Activated naive CD4-positive, alpha-beta T cell treated with anti-CD3 and anti-CD28 coated beads, Interleukin-2, amount 50 U/mL, for 72 hours (primary cell): ENCODE data around the gene MTG1. TPM values are rescaled to one million over a fixed set of nuclear protein-coding genes. Genes with fewer than 3 reads are reported as not detected.
A peak's percentile ranks its signal among the peaks of the same experiment; 100 is the strongest.

Experiments
- ATAC-seq, 2 donors: fragments of 150-1000 bp; cut with Tn5 transposase; 2 replicates each; pipeline ENCODE4 v1.10.0; 2021; ENCODE audit warnings: mild to moderate bottlenecking in 2 of 2, moderate library complexity in 2 of 2
- DNase-seq, 2 donors: peaks; one replicate each; pipeline ENCODE4 v3.0.0; 2021 to 2022; ENCODE audit warnings: low spot score in 2 of 2
- H3K27ac Mint-ChIP-seq, 2 donors: one replicate each; pipeline ENCODE4 v1.8.0; 2022; ENCODE audit warnings: mild to moderate bottlenecking in 2 of 2, mixed read lengths in 2 of 2
- H3K36me3 Mint-ChIP-seq, 2 donors: one replicate each; pipeline ENCODE4 v1.8.0; 2022; ENCODE audit warnings: mixed read lengths in 2 of 2
- H3K9me3 Mint-ChIP-seq, 2 donors: one replicate each; pipeline ENCODE4 v1.8.0; 2022; ENCODE audit warnings: mixed read lengths in 2 of 2
- total RNA-seq, 2 donors: library from RNA; stranded (reverse); gene quantifications; one replicate each; pipeline ENCODE4 v1.2.3, GENCODE V29; 2022

Gene MTG1
- total RNA-seq, 2 donors from 2014 or later = 39.8 to 65.0 TPM

DNA sequence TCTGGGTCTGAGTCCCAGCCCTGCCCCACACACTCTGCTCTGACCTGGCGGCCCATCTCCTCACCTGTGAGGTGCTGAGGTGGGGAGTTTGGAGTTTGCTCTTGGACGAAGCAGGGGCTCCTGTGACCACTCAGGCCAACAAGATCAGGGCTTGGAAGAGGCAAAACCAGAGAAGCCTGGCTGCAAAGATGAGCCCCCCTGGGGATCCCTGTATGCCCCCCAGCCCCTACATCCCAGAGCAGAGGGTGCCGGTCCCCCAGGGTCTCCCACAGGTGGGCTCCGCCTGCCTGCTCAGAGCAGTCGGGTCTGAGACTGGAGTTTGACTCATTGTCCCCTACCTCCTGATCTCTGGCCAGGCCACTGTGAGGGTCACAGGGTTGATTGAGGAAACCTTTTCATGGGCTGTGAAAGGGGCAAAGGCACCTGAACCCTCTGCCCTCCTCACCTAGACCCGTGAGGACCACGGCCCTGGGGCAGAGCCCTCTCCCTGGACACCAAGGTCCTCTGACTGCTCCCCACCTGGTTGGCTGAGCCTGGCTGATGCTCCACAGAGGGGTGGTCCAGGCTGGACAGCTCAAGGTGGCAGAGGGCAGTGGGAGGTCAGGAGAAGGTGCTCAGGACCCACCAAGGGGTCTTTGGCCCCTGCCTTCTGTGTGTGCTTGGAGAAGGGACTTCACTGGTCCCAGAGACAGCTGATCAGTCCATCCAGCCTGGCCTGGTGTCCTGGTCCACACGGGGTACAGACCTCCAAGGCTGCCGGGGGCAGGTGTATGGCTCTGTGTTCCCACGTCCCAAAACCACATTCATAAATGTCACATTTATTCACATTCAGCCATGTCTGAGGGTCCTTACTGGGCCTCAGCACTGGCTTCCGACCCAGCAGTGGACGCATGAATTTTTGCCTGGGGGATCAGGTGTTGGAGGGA, 50.6 kb downstream of the MTG1 start:
- peaks cover 26 to 37% of the 10 kb centered on the region in 2 donors for H3K9me3 Mint-ChIP-seq
- DNase-seq (peak in 1 of 2 donors; percentile 44), ATAC-seq (no peak)
- H3K36me3 Mint-ChIP-seq = peaks cover 30 to 39% of the 10 kb centered on the region in 2 donors
- no peak overlapping the region for H3K27ac Mint-ChIP-seq

GRCh38 chr10:133445268-133445732, 51.3 kb downstream of the MTG1 start:
- peaks cover 30 to 39% of the 10 kb centered on the region in 2 donors for H3K36me3 Mint-ChIP-seq
- ATAC-seq (no peak), DNase-seq (no peak)

GRCh38 chr10:133445751-133446708, 52.1 kb downstream of the MTG1 start:
- ATAC-seq (no peak), DNase-seq (no peak)
- no peak overlapping the region for H3K27ac Mint-ChIP-seq
- H3K36me3 Mint-ChIP-seq = peaks cover 30 to 39% of the 10 kb centered on the region in 2 donors
- peaks cover 26 to 37% of the 10 kb centered on the region in 2 donors for H3K9me3 Mint-ChIP-seq

More at GRCh38 chr10:133445268-133445732, 51.3 kb downstream of the MTG1 start:
- peaks cover 26 to 37% of the 10 kb centered on the region in 2 donors for H3K9me3 Mint-ChIP-seq
- no peak overlapping the region for H3K27ac Mint-ChIP-seq

GRCh38 chr10:133446979-133447378, 53.0 kb downstream of the MTG1 start:
- no peak overlapping the region for H3K27ac Mint-ChIP-seq
- ATAC-seq (no peak), DNase-seq (no peak)
- peaks cover 26 to 37% of the 10 kb centered on the region in 2 donors for H3K9me3 Mint-ChIP-seq
- peaks cover 30 to 39% of the 10 kb centered on the region in 2 donors for H3K36me3 Mint-ChIP-seq

- DNase-seq = no peak
- peaks cover 24 to 39% of the 10 kb centered on the region in 2 donors for H3K36me3 Mint-ChIP-seq
- ATAC-seq = no peak
These were observed 54.2 kb downstream of the MTG1 start for GRCh38 chr10:133448120-133448519.

GRCh38 chr10:133451346-133451745, 57.4 kb downstream of the MTG1 start:
- H3K27ac Mint-ChIP-seq = no peak overlapping the region
- peaks cover 24 to 29% of the 10 kb centered on the region in 2 donors for H3K36me3 Mint-ChIP-seq
- no peak for DNase-seq
- H3K9me3 Mint-ChIP-seq = peaks cover 22 to 28% of the 10 kb centered on the region in 2 donors
- no peak for ATAC-seq

More at GRCh38 chr10:133448120-133448519, 54.2 kb downstream of the MTG1 start:
- no peak overlapping the region for H3K27ac Mint-ChIP-seq
- H3K9me3 Mint-ChIP-seq = peaks cover 26 to 37% of the 10 kb centered on the region in 2 donors

- ATAC-seq (no peak), DNase-seq (no peak)
- Mint-ChIP-seq H3K27ac (no peak overlapping the region), H3K36me3 (peaks cover 14 to 19% of the 10 kb centered on the region in 2 donors), H3K9me3 (peaks cover 14 to 20% of the 10 kb centered on the region in 2 donors)
These were observed 58.5 kb downstream of the MTG1 start for GRCh38 chr10:133452453-133452852.

DNA sequence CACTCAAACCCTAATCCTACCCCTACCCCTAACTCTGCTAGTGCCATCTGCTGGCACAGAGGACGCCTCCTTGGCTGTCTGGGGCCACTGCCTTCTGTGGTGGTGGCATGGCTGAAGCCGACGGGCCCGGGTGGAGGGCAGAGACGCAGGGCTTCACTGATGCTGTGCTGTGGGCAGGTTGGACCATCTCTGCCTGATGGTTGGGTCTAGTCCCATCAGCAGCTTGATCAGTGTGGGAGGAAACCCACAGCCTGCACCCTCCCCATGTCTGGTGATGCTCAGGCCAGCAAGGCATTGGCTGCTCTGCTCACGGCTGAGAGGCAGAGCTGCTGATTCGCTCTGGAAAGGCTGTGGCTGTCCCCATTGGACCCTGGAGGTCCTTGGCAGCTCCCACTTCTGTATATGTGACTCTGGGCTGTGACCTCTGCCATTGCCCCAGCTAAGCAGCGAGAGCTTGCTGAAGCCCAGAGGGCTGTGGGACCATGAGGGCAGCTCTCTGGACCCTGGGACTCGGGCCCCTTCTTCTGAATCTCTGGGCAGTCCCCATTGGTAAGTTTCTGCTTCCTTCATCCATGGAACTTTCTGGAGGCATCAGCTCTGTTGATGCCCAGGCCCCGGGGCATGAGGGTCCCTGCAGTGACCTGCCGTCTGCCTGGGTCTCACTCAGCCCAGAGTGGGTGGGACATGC, 59.7 kb downstream of the MTG1 start, which contains the start of gene SCART1:
TSS of gene SCART1 (plus strand) at position 430 of the 688 bp plus-strand sequence. CDS start at position 483, 53 bp downstream.
- ATAC-seq = no peak
- Mint-ChIP-seq H3K36me3 (peaks cover 6 to 10% of the 10 kb centered on the region in 2 donors), H3K27ac (peak within 1 kb of the TSS in 1 of 2 donors; percentile 67), H3K9me3 (peaks cover 6 to 9% of the 10 kb centered on the region in 2 donors)
- peak in 1 of 2 donors; percentile 43 for DNase-seq

- Mint-ChIP-seq H3K27ac (no peak overlapping the region), H3K36me3 (peaks cover 2 to 3% of the 10 kb centered on the region in 2 donors), H3K9me3 (peaks cover 2 to 3% of the 10 kb centered on the region in 2 donors)
- ATAC-seq (no peak), DNase-seq (peak in 1 of 2 donors; percentile 46)
These were observed 60.4 kb downstream of the MTG1 start for GRCh38 chr10:133454204-133454893.

- ATAC-seq (no peak), DNase-seq (peak in 1 of 2 donors; percentile 20)
- no peak overlapping the region for H3K27ac Mint-ChIP-seq
- no peaks in the 10 kb centered on the region for H3K9me3 Mint-ChIP-seq
- H3K36me3 Mint-ChIP-seq = no peaks in the 10 kb centered on the region
These were observed 61.2 kb downstream of the MTG1 start for GRCh38 chr10:133455196-133455595.

DNA sequence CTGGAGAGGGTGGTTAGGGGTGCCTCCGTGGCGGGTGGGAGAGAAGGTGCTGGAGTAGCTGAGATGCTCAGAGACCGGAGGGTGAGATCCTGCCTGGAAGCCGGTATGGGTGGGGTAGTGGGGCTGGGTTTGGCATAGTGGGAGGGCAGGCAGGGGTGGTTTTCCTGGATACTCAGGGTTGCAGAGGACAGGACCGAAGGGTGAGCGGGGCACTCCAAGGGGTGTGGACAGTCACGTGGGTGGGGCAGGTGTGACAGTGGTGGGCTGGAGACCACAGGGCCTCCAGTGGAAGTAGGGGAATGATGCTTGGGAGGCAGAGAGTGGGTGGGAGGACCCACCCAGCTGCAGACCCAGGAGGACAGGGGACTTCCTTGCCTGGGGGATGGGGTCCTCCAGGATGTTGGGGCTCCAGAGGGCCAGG, 61.7 kb downstream of the MTG1 start:
- Mint-ChIP-seq H3K9me3 (no peaks in the 10 kb centered on the region), H3K27ac (no peak overlapping the region), H3K36me3 (no peaks in the 10 kb centered on the region)
- DNase-seq = peak in 1 of 2 donors; percentile 28
- ATAC-seq = no peak

DNA sequence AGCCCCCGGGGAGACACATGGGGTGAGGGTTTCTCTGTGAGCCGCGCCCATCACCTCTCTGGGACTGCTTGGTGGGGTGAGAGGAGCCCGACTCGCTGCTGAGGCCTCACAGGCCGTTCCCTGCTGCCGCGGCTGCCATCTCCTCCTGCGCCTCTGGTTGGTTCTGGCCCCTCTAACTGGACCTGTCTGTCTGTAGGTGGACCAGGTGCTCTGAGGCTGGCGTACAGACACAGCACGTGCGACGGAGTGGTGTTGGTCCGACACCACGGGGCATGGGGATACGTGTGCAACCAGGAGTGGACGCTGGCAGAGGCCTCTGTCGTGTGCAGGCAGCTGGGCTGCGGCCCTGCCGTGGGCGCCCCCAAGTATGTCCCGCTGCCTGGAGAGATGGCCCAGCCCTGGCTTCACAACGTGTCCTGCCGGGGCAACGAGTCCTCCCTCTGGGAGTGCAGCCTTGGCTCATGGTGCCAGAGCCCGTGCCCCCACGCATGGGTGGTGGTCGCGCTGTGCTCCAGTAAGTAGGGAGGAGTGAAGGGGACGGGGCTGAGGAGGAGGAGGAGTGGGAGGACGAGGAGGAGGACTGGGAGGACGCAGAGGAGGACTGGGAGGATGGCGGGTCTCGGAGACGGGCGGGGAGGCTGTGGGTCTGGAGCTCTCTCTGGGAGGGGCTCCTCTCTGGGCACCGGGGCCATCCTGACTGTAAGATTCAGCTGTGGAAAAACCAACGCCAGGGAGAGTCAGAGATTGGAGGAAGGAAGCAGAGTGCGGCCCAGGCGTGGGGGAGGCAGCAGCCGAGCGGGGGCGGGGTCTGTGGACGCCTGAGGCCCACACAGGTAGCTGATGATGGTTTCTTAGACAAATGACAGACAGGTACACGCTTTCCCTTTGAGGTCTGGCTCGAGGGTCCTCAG, 62.3 kb downstream of the MTG1 start:
- ATAC-seq (no peak), DNase-seq (peak in 1 of 2 donors; percentile 43)
- Mint-ChIP-seq H3K36me3 (no peaks in the 10 kb centered on the region), H3K9me3 (no peaks in the 10 kb centered on the region), H3K27ac (no peak overlapping the region)

DNA sequence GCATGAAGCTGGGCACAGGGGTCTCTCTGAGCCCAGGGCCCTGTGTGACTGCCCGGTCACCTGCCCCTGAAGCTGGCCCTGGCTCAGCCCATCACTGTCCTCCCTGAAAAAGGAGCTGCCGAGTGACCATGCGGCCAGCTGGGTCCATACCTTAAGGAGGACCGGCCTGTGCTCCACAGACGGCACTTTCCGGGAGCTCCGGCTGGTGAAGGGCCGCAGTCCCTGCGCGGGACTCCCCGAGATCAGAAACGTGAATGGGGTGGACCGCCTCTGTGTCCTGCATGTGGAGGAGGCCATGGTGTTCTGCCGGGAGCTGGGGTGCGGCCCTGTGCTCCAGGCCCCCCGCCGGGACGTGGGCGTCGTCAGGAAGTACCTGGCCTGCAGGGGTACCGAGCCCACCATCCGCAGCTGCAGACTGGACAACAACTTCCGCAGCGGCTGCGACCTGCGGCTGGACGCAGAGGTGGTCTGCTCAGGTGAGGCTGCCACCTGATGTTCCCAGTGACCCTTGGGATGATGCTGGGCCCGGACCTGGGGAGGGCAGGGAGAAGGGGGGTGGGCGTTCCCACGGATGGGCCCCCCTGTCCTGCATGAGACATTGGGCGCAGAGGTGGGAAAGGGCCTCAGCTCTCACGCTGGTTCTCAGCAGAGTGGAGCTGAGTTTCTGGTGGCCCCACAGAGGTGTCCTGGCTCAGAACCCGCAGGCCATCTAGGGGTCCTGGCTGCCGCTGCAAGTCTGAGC, 63.3 kb downstream of the MTG1 start:
- Mint-ChIP-seq H3K9me3 (no peaks in the 10 kb centered on the region), H3K27ac (no peak overlapping the region), H3K36me3 (no peaks in the 10 kb centered on the region)
- ATAC-seq (no peak), DNase-seq (peak in 1 of 2 donors; percentile 47)
